ENCODE measurements around the gene PNKP.
A peak's percentile ranks its signal among the peaks of the same experiment; 100 is the strongest.

Gene PNKP

DNA sequence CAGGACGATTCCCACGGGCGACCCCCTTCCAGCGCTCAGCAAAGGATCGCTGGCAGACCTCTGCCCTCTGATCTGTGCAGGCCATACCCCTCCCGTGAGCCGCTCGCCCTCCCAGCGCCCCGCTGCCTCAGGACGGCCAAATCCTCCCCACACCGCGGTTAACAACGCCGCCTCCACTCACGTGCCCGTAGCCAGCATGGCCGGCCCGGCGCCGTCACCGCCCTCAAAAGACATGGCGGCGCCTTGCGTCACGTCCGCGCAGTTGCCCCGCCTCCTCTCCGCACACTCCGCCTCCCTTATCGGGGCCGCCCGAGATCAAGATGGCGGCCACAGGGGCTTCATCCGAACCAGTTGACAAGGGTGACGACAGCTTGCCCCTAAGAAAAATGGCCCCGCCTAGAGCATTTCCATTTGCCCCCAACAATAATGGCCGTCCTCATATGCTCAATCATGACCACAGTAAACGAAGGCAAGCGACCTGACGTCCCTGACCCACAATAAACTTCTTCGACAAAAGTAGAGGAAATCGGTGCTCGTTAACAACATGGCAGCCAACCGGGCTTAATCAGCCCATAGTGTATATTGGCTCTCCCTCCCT is 9.1 kb upstream of the PNKP start:
- peaks cover 21% of the 10 kb centered on the region for H3K36me3 ChIP-seq (ENCODE audit: control insufficient read depth, insufficient read depth, low read length)
- peaks cover 11% of the 10 kb centered on the region for H3K4me1 ChIP-seq (ENCODE audit: control insufficient read depth, insufficient read depth, low read length, poor library complexity, severe bottlenecking)
- H3K27ac ChIP-seq (ENCODE audit: insufficient read depth, low read length, poor library complexity, severe bottlenecking): peak overlapping the region; percentile 98
- H3K4me3 ChIP-seq (ENCODE audit: insufficient read depth, low read depth, low read length, poor library complexity, severe bottlenecking): peak overlapping the region; percentile 96
- no peaks in the 10 kb centered on the region for H3K9me3 ChIP-seq (ENCODE audit: control insufficient read depth, low read length)
- DNase-seq: peak; percentile 96 to 98 (median 96)
- no peaks in the 10 kb centered on the region for H3K27me3 ChIP-seq (replicated peaks; ENCODE audit: control insufficient read depth, insufficient read depth, low read length, poor library complexity, severe bottlenecking)

DNA sequence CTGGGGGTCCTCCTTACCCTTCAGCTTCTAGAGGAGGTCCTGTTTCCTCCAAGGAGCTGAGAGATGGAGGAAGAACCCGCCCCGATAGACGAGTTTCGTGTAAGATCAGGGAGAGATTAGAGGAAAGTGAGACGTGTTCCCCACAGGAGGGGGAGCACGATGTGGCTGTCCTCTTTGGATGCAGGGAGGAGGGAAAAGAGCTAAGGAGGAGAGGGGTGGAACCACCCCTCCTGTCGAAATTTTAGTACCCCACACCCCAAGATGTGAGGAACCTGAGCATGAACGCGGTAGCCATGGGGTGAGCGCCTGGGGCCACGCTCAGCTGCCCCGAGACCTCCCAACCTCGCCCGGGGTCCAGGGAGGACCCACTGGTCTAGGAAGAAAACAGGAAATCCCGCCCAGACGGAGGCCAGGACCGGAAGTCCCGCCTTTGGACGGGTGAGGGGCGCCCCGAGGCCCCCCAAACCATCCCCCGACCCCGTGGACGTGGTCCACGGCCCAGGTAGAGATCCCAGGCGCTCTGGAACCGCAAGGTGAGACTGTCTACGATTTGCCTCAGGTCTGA is 8.6 kb upstream of the PNKP start:
- H3K4me3 ChIP-seq (ENCODE audit: insufficient read depth, low read depth, low read length, poor library complexity, severe bottlenecking): peak overlapping the region; percentile 96
- peaks cover 19% of the 10 kb centered on the region for H3K36me3 ChIP-seq (ENCODE audit: control insufficient read depth, insufficient read depth, low read length)
- peak overlapping the region; percentile 98 for H3K27ac ChIP-seq (ENCODE audit: insufficient read depth, low read length, poor library complexity, severe bottlenecking)
- DNase-seq: peak in 1 of 3 donors; percentile 38
- peaks cover 11% of the 10 kb centered on the region for H3K4me1 ChIP-seq (ENCODE audit: control insufficient read depth, insufficient read depth, low read length, poor library complexity, severe bottlenecking)
- H3K9me3 ChIP-seq (ENCODE audit: control insufficient read depth, low read length): no peaks in the 10 kb centered on the region
- H3K27me3 ChIP-seq (replicated peaks; ENCODE audit: control insufficient read depth, insufficient read depth, low read length, poor library complexity, severe bottlenecking): no peaks in the 10 kb centered on the region

DNA sequence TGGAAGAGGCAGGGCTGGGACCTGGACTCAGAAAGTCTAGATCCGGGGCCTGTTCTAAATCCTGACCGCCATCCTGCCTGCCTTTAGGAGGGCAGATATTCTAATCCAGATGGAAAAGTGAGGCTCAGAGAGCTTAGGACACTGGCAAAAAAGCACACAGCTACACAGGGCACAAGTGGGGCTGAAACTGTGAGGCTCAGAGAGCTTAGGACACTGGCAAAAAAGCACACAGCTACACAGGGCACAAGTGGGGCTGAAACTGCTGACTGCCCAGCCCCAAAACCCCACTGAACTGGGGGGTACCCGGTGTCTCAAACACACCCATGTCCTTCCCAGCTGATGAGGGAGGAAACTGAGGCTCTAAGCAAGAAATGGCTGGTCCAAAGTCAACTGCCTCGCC is 7.8 kb upstream of the PNKP start:
- Histone ChIP-seq H3K27ac (ENCODE audit: insufficient read depth, low read length, poor library complexity, severe bottlenecking) (peak overlapping the region; percentile 98), H3K4me3 (ENCODE audit: insufficient read depth, low read depth, low read length, poor library complexity, severe bottlenecking) (no peak overlapping the region)

DNA sequence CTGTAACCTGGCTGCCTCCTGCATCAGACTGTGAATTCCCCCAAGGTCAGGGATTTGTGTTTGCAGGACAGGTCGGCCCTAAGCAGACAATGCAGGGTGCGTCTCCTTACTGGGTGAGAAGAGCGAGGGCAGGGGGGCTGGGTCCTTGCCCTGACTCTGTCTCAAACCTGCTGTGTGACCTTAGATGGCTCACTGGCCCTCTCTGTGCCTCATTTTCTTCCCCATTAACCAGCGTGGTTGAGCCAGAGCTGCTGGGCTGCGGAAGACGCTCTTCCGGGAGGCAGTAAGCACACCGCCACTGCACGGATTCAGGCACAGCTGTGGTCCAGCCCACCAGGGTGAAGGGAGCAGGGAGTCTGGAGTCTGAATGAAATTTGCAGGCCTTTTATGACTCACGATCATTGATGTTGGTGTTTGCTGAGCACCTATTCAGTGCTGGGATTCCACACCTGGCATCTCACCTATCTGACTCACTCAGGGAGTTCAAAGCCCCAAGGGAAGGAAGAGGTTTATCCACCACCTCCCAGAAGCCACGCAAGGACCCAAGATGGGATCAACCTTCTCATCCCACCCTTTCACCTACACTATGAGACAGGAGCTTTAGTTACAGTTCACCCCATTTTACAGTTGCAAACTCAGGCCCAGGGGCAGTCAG is 7.3 kb upstream of the PNKP start:
- Histone ChIP-seq H3K36me3 (ENCODE audit: control insufficient read depth, insufficient read depth, low read length) (peaks cover 9% of the 10 kb centered on the region), H3K4me1 (ENCODE audit: control insufficient read depth, insufficient read depth, low read length, poor library complexity, severe bottlenecking) (peaks cover 20% of the 10 kb centered on the region), H3K27ac (ENCODE audit: insufficient read depth, low read length, poor library complexity, severe bottlenecking) (no peak overlapping the region), H3K4me3 (ENCODE audit: insufficient read depth, low read depth, low read length, poor library complexity, severe bottlenecking) (no peak overlapping the region), H3K27me3 (replicated peaks; ENCODE audit: control insufficient read depth, insufficient read depth, low read length, poor library complexity, severe bottlenecking) (no peaks in the 10 kb centered on the region), H3K9me3 (ENCODE audit: control insufficient read depth, low read length) (no peaks in the 10 kb centered on the region)
- no peak for DNase-seq

More for the DNA sequence above, 7.8 kb upstream of the PNKP start:
- Histone ChIP-seq H3K9me3 (ENCODE audit: control insufficient read depth, low read length) (no peaks in the 10 kb centered on the region), H3K27me3 (replicated peaks; ENCODE audit: control insufficient read depth, insufficient read depth, low read length, poor library complexity, severe bottlenecking) (no peaks in the 10 kb centered on the region), H3K4me1 (ENCODE audit: control insufficient read depth, insufficient read depth, low read length, poor library complexity, severe bottlenecking) (peaks cover 15% of the 10 kb centered on the region), H3K36me3 (ENCODE audit: control insufficient read depth, insufficient read depth, low read length) (peaks cover 11% of the 10 kb centered on the region)
- no peak for DNase-seq

DNA sequence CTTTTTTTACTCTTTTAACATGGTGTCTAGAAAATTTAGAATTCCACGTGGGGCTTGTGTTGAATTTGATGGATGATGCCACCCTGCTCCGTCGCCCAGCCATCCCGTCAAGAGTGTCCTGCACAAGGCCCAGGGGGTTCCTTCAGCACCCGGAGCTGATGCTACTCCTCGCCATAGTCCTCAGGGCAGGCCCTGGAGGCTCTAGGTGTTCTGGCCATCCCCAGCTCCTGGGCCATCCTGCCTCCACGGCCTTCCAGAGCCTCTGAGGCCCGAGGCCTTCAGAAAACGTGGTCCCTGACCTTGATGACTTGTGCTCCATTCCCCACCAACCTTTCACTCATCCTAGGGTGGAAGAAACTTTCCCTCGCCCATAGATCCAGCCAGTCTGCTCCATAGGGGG is 6.5 kb upstream of the PNKP start:
- no peaks in the 10 kb centered on the region for H3K9me3 ChIP-seq (ENCODE audit: control insufficient read depth, low read length)
- H3K27ac ChIP-seq (ENCODE audit: insufficient read depth, low read length, poor library complexity, severe bottlenecking): no peak overlapping the region
- DNase-seq: no peak
- no peaks in the 10 kb centered on the region for H3K27me3 ChIP-seq (replicated peaks; ENCODE audit: control insufficient read depth, insufficient read depth, low read length, poor library complexity, severe bottlenecking)
- peaks cover 20% of the 10 kb centered on the region for H3K4me1 ChIP-seq (ENCODE audit: control insufficient read depth, insufficient read depth, low read length, poor library complexity, severe bottlenecking)
- no peak overlapping the region for H3K4me3 ChIP-seq (ENCODE audit: insufficient read depth, low read depth, low read length, poor library complexity, severe bottlenecking)
- H3K36me3 ChIP-seq (ENCODE audit: control insufficient read depth, insufficient read depth, low read length): peaks cover 3% of the 10 kb centered on the region

DNA sequence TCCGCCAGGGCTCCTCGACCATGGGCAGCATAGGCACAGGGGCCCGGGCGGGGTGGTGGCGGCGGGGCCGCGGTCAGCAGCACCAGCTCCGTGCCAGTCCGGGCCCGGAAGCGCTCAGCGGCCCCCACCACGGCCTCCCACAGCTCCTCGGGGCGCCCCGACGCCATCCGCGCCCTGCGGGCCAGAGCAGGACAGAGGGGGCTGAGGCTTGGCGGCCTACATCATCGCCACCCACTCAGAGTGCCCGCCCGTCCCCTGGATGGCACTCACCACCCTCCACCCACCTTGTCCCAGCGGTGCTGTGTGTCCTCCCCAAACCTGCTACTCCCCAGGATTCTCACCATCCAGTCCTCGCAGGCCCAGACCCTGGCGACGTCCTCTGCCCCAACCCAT is 5.7 kb upstream of the PNKP start:
- no peak overlapping the region for H3K27ac ChIP-seq (ENCODE audit: insufficient read depth, low read length, poor library complexity, severe bottlenecking)
- H3K4me3 ChIP-seq (ENCODE audit: insufficient read depth, low read depth, low read length, poor library complexity, severe bottlenecking): no peak overlapping the region
- DNase-seq: no peak
- no peaks in the 10 kb centered on the region for H3K27me3 ChIP-seq (replicated peaks; ENCODE audit: control insufficient read depth, insufficient read depth, low read length, poor library complexity, severe bottlenecking)
- H3K36me3 ChIP-seq (ENCODE audit: control insufficient read depth, insufficient read depth, low read length): peaks cover 3% of the 10 kb centered on the region
- peaks cover 15% of the 10 kb centered on the region for H3K4me1 ChIP-seq (ENCODE audit: control insufficient read depth, insufficient read depth, low read length, poor library complexity, severe bottlenecking)
- H3K9me3 ChIP-seq (ENCODE audit: control insufficient read depth, low read length): no peaks in the 10 kb centered on the region

DNA sequence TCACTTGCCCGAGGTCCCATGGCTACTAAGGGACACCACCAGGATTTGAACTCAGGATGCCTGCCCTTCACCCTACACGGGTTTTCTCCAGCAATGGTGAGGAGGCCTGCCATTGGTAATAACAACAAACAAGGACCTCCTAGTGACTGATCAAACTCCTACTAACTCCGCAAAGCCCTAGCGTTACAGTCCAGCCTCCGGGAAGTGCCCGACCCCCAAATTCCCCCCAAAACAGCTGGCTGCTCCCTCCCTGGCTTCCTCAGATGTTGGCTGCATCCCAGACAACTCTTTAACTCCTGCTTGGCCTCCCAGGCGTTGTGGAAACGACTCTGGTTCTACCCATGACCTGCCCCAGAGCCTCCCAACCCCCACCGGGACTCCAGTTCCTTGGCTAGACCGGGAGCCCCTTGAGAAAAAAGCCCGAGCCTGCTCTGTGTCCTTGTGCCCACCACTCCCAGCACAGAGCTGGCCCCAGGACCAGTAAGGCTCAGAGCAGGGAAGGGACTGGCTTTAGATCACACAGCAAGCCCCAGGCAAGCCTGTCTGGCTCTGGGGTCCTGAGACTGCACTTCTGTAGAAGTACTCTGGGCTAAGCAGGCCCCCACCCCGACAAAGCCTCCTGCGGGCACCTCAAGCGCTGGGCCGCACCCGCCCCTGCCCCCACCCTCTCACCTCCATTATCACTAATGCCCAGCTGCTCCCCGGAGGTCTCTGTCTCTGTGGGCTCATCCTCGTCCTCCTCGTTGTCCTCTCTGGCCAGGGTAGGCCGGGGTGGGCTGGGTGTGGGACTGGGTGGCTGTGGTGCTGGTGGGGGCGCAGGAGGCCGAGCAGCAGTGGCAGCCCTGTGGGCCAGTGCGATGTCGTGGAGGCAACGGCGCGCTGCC is 5.1 kb upstream of the PNKP start:
- Histone ChIP-seq H3K27me3 (replicated peaks; ENCODE audit: control insufficient read depth, insufficient read depth, low read length, poor library complexity, severe bottlenecking) (no peaks in the 10 kb centered on the region), H3K27ac (ENCODE audit: insufficient read depth, low read length, poor library complexity, severe bottlenecking) (no peak overlapping the region), H3K4me3 (ENCODE audit: insufficient read depth, low read depth, low read length, poor library complexity, severe bottlenecking) (no peak overlapping the region), H3K36me3 (ENCODE audit: control insufficient read depth, insufficient read depth, low read length) (peaks cover 3% of the 10 kb centered on the region), H3K9me3 (ENCODE audit: control insufficient read depth, low read length) (no peaks in the 10 kb centered on the region), H3K4me1 (ENCODE audit: control insufficient read depth, insufficient read depth, low read length, poor library complexity, severe bottlenecking) (peaks cover 14% of the 10 kb centered on the region)
- DNase-seq: no peak

DNA sequence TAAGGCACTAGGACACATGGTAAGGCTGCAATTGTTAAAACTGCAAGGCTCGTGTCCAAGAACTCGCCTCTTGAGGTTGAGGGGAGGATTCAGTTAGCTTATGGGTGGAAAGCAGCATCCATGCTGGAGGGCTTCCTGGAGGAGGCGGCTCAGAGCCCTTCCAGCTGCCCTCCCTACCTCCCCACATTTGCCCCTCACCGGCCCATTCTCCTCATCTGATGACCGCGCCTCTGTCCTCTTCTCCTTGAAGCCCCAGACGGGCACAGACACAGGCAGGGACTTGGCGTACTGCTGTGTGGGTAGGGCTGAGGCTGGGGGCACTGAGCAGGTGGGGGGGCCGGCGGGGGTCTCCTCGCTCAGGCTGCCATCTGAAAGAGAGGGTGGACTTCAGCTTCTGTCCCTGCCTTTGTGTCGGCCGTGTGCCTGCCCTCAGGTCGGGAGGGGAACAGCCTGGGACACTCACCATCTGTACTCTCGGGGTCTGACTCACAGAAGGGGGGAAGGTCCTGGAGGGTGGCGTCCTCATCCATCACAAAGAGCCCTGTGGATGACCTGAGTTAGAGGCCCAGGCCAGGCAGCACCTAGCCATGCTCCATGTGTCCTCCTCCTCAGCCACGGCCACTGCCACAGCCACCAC is 4.1 kb upstream of the PNKP start:
- no peak overlapping the region for H3K4me3 ChIP-seq (ENCODE audit: insufficient read depth, low read depth, low read length, poor library complexity, severe bottlenecking)
- H3K36me3 ChIP-seq (ENCODE audit: control insufficient read depth, insufficient read depth, low read length): peaks cover 3% of the 10 kb centered on the region
- peaks cover 24% of the 10 kb centered on the region for H3K4me1 ChIP-seq (ENCODE audit: control insufficient read depth, insufficient read depth, low read length, poor library complexity, severe bottlenecking)
- no peaks in the 10 kb centered on the region for H3K9me3 ChIP-seq (ENCODE audit: control insufficient read depth, low read length)
- no peaks in the 10 kb centered on the region for H3K27me3 ChIP-seq (replicated peaks; ENCODE audit: control insufficient read depth, insufficient read depth, low read length, poor library complexity, severe bottlenecking)
- DNase-seq: no peak
- H3K27ac ChIP-seq (ENCODE audit: insufficient read depth, low read length, poor library complexity, severe bottlenecking): no peak overlapping the region

DNA sequence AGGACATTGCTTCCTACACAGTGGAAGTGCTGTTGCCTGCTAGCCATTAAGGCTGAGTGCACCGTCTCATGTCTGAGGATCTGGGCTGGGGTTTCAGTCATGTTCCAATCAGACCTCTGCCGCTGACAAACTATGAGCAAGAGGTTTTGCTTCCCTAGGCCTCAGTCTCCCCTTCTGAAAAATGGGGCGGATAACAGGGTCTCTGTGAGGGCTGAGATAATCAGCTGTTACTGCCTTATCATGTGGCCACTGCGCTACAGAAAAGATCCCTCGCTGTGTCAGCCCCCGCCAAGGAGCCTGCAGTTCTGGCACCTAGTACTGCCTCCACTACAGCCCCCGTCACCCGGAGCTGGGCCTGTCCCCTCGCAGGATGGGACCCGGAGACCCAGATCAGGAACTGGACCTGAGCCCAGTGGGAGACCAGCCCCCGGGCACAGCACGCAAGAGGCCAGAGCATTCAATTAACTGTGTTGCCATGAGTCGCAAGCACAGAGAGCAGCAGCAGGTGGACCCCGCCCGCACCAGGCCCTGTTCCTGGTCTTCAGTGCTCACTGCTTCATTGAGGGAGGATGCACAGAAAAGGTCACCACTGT is 3.0 kb upstream of the PNKP start:
- H3K27ac ChIP-seq (ENCODE audit: insufficient read depth, low read length, poor library complexity, severe bottlenecking): peak overlapping the region; percentile 74
- H3K9me3 ChIP-seq (ENCODE audit: control insufficient read depth, low read length): no peaks in the 10 kb centered on the region
- H3K36me3 ChIP-seq (ENCODE audit: control insufficient read depth, insufficient read depth, low read length): peaks cover 3% of the 10 kb centered on the region
- DNase-seq: no peak
- peaks cover 26% of the 10 kb centered on the region for H3K4me1 ChIP-seq (ENCODE audit: control insufficient read depth, insufficient read depth, low read length, poor library complexity, severe bottlenecking)
- H3K4me3 ChIP-seq (ENCODE audit: insufficient read depth, low read depth, low read length, poor library complexity, severe bottlenecking): peak overlapping the region; percentile 61
- no peaks in the 10 kb centered on the region for H3K27me3 ChIP-seq (replicated peaks; ENCODE audit: control insufficient read depth, insufficient read depth, low read length, poor library complexity, severe bottlenecking)
